ENCODE data around the gene BARD1. TPM values are rescaled to one million over a fixed set of nuclear protein-coding genes. Genes with fewer than 3 reads are reported as not detected.

BARD1 gene
- total RNA-seq, 2 experiments from 2014 or later = 4.4 to 5.2 TPM

- H3K4me3 ChIP-seq (ENCODE audit: low read length) = no peak overlapping the region
- no peaks in the 10 kb centered on the region for H3K36me3 ChIP-seq (ENCODE audit: insufficient read depth, low read length)
- no peak for ATAC-seq (ENCODE audit: poor library complexity)
- ChIA-PET POLR2A (no interaction called here), CTCF (no interaction called here)
- intact Hi-C loops (cut with DNase I, micrococcal nuclease) = no loop called here
- H3K4me1 Mint-ChIP-seq (ENCODE audit: low read depth) = no peaks in the 10 kb centered on the region
- no peak for TF ChIP-seq CTCF (IDR thresholded peaks at IDR 0.05)
- H3K9me3 Mint-ChIP-seq = no peaks in the 10 kb centered on the region
- H3K27me3 ChIP-seq (ENCODE audit: control insufficient read depth in 1 of 2, insufficient read depth in 2 of 2, low read length in 2 of 2) = no peaks in the 10 kb centered on the region
- H3K27ac Mint-ChIP-seq = no peak overlapping the region
- H3K36me3 Mint-ChIP-seq (ENCODE audit: low read depth) = no peaks in the 10 kb centered on the region
- H3K4me1 ChIP-seq (ENCODE audit: insufficient read depth, low read length) = no peaks in the 10 kb centered on the region
- no peak overlapping the region for H3K4me3 Mint-ChIP-seq
- no peak overlapping the region for H3K27ac ChIP-seq (ENCODE audit: low read depth in 1 of 2, low read length in 2 of 2)
- no peak for DNase-seq
- H3K9me3 ChIP-seq (ENCODE audit: control insufficient read depth in 1 of 2, insufficient read depth in 1 of 2, low read length in 2 of 2) = peaks cover 0 to 6% of the 10 kb centered on the region in 2 experiments
- H3K27me3 Mint-ChIP-seq = no peaks in the 10 kb centered on the region
These were observed 34.3 kb upstream of the BARD1 start for GRCh38 chr2:214843823-214844222.

- Histone ChIP-seq H3K9me3 (ENCODE audit: control insufficient read depth in 1 of 2, insufficient read depth in 1 of 2, low read length in 2 of 2) (peaks cover 0 to 6% of the 10 kb centered on the region in 2 experiments), H3K27me3 (ENCODE audit: control insufficient read depth in 1 of 2, insufficient read depth in 2 of 2, low read length in 2 of 2) (no peaks in the 10 kb centered on the region), H3K27ac (ENCODE audit: low read depth in 1 of 2, low read length in 2 of 2) (no peak overlapping the region), H3K36me3 (ENCODE audit: insufficient read depth, low read length) (no peaks in the 10 kb centered on the region), H3K4me1 (ENCODE audit: insufficient read depth, low read length) (no peaks in the 10 kb centered on the region), H3K4me3 (ENCODE audit: low read length) (no peak overlapping the region)
- H3K36me3 Mint-ChIP-seq (ENCODE audit: low read depth) = no peaks in the 10 kb centered on the region
- TF ChIP-seq CTCF (IDR thresholded peaks at IDR 0.05) = no peak
- H3K4me1 Mint-ChIP-seq (ENCODE audit: low read depth) = no peaks in the 10 kb centered on the region
- POLR2A ChIA-PET = no interaction called here
- intact Hi-C loops (cut with DNase I, micrococcal nuclease) = no loop called here
- CTCF ChIA-PET = no interaction called here
- H3K4me3 Mint-ChIP-seq = no peak overlapping the region
- ATAC-seq (ENCODE audit: poor library complexity) = no peak
- H3K9me3 Mint-ChIP-seq = no peaks in the 10 kb centered on the region
- DNase-seq = no peak
- no peak overlapping the region for H3K27ac Mint-ChIP-seq
- no peaks in the 10 kb centered on the region for H3K27me3 Mint-ChIP-seq
These were observed 30.0 kb upstream of the BARD1 start for GRCh38 chr2:214839464-214839863.

- Histone ChIP-seq H3K27me3 (ENCODE audit: control insufficient read depth in 1 of 2, insufficient read depth in 2 of 2, low read length in 2 of 2) (no peaks in the 10 kb centered on the region), H3K9me3 (ENCODE audit: control insufficient read depth in 1 of 2, insufficient read depth in 1 of 2, low read length in 2 of 2) (peaks cover 0 to 6% of the 10 kb centered on the region in 2 experiments), H3K4me1 (ENCODE audit: insufficient read depth, low read length) (no peaks in the 10 kb centered on the region), H3K27ac (ENCODE audit: low read depth in 1 of 2, low read length in 2 of 2) (no peak overlapping the region), H3K4me3 (ENCODE audit: low read length) (no peak overlapping the region), H3K36me3 (ENCODE audit: insufficient read depth, low read length) (no peaks in the 10 kb centered on the region)
- ATAC-seq (ENCODE audit: poor library complexity) (no peak), DNase-seq (no peak)
- H3K9me3 Mint-ChIP-seq = no peaks in the 10 kb centered on the region
- CTCF ChIA-PET = no interaction called here
- no peaks in the 10 kb centered on the region for H3K36me3 Mint-ChIP-seq (ENCODE audit: low read depth)
- intact Hi-C loops (cut with DNase I, micrococcal nuclease) = no loop called here
- POLR2A ChIA-PET = no interaction called here
- no peak for TF ChIP-seq CTCF (IDR thresholded peaks at IDR 0.05)
- H3K27me3 Mint-ChIP-seq = no peaks in the 10 kb centered on the region
- H3K4me1 Mint-ChIP-seq (ENCODE audit: low read depth) = no peaks in the 10 kb centered on the region
- no peak overlapping the region for H3K4me3 Mint-ChIP-seq
- no peak overlapping the region for H3K27ac Mint-ChIP-seq
These were observed 28.0 kb upstream of the BARD1 start for GRCh38 chr2:214837466-214837865.

All from CD4-positive, alpha-beta T cell (primary cell).